Muscle of back (tissue), 13 donors: ENCODE results near the gene GUCD1. TPM values are rescaled to one million over a fixed set of nuclear protein-coding genes. Genes with fewer than 3 reads are reported as not detected.
A peak's percentile ranks its signal among the peaks of the same experiment; 100 is the strongest.
"Not testable (repeated sequence)": the region's sequence is repeated elsewhere in the genome, so short reads cannot be mapped to it uniquely, and the experiment has no call there.

Experiments
- DNase-seq, 3 donors: peaks; one replicate each; pipeline versions ENCODE4 v3.0.0 to v3.0.0-alpha.2; 2013
- long read RNA-seq, 9 donors: transcript quantifications; one replicate each; lab custom pipeline, GENCODE V29; 2026
- polyA plus RNA-seq, 10 donors: library from polyadenylated mRNA; unstranded; fragments of 120-200 nt; gene quantifications; one replicate each; pipeline ENCODE4 v1.2.1, GENCODE V29; 2013; ENCODE audit not compliant: insufficient read length in 10 of 10

The GUCD1 gene
- polyA plus RNA-seq, result 10 to 100 TPM; 57.4 to 76.5 (median 68.8) TPM
- long read RNA-seq, donor 1, partial matches to known transcripts, result 6 of 14 reads
- long read RNA-seq, donor 1, other reads (novel, unspliced or antisense), result 0 of 14 reads
- long read RNA-seq, donor 2, transcript GUCD1-206 (6 exons, 3,613 nt), result major isoform, 5 of 9 reads
- long read RNA-seq, donor 2, partial matches to known transcripts, result 0 of 9 reads
- long read RNA-seq, donor 2, other reads (novel, unspliced or antisense), result 0 of 9 reads
- long read RNA-seq, donor 3, result 0 reads
- long read RNA-seq, donor 4, partial matches to known transcripts, result 0 of 2 reads
- long read RNA-seq, donor 4, other reads (novel, unspliced or antisense), result 0 of 2 reads
- long read RNA-seq, donor 5, partial matches to known transcripts, result 54 of 170 reads
- long read RNA-seq, donor 5, other reads (novel, unspliced or antisense), result 110 of 170 reads
- long read RNA-seq, donor 6, transcript GUCD1-206 (6 exons, 3,613 nt), result major isoform, 6 of 18 reads
- long read RNA-seq, donor 6, partial matches to known transcripts, result 6 of 18 reads
- long read RNA-seq, donor 6, other reads (novel, unspliced or antisense), result 0 of 18 reads
- long read RNA-seq, donor 7, transcript GUCD1-206 (6 exons, 3,613 nt), result major isoform, 6 of 7 reads
- long read RNA-seq, donor 7, partial matches to known transcripts, result 0 of 7 reads
- long read RNA-seq, donor 7, other reads (novel, unspliced or antisense), result 0 of 7 reads
- long read RNA-seq, donor 8, partial matches to known transcripts, result 5 of 10 reads
- long read RNA-seq, donor 8, other reads (novel, unspliced or antisense), result 0 of 10 reads
- long read RNA-seq, donor 9, partial matches to known transcripts, result 0 of 3 reads
- long read RNA-seq, donor 9, other reads (novel, unspliced or antisense), result 0 of 3 reads

DNA sequence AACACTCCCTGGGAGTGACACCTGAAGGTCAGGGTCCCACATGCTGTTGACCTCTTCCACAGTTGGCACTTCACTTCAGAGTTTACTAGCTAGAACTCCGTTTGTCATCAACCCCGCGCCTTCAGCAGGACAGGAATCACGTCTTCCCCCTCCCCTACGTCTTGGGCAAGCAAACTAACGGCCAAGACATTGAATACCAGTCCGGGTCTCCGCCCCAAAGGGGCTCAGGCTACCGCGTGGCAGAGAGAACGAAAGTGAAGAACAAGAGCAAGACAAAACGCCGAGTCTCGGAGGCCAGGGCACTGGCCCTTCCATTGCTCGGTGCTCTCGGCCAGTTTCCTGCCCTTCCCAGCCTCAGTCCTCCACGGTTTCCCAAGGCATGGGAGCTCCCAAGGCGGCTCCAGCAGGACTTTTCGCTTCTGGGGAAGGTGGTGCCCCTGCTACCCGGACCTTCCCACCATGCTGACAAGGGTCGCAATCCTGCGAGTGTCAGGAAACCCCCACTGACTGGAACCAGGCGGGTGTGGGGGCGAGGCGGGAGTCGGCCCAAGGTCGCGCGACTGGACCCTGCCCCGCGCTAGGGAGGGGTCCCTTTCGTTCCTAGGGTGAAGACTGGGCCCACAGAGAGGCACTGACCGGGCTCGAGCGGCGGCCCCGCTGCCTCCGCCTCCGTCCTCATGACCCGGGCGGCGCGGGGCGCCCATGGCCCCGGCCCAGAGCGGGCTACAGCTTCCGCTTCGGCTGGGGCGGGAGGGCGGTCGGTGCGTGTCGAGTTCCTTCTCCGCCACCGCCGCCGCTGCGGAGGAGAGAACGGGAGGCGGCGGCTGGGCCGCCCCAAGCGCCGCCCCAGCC, at the start of gene GUCD1:
Gene GUCD1 (minus strand): TSS at position 826 of the 852 bp plus-strand sequence. CDS start 147 bp downstream, at position 679.
- peak in 2 of 3 donors; percentile 24 to 30 for DNase-seq

DNA sequence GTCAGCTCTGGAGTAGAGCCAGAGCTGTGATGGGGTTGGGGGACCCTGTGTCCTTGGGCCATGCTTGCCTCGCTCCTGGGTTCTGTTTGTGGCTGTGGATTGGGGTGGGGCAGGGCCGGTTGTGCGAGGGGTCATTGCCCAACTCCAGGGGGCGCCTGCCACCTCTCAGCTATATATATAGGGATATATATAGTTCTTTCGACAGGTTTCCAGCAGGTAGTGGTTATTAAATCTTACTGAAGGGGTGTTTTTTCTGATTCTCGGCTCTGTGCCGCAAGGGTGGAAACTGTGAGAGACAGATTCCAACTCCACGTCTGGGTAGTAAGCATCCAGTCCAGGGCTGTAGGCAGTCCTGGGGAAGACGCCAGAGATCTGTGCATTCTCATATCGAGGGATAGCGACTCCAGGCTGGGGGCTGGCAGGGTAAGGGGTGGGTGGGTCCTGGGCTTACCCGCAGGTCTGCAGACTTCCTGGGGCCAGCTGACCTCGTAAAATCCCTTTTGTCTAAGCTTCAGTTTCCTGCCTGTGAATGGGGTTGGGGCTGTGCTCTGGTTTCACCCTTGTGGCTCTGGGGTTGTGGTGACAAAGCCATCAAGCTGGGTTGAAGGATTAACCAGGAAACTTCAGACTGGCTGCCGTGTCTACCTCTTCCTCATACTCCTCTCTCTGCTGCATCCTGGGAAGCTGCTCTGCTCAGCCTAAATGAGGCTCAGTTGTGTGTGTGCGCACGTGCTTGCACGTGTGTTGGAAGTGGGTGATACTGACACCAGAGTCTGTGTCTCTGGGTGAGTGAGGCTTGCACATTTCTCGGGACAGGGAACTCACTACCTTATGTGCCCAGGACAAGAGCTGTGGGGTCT, 49.1 kb upstream of the GUCD1 start:
- DNase-seq, result peak in 1 of 3 donors; percentile 34

DNA sequence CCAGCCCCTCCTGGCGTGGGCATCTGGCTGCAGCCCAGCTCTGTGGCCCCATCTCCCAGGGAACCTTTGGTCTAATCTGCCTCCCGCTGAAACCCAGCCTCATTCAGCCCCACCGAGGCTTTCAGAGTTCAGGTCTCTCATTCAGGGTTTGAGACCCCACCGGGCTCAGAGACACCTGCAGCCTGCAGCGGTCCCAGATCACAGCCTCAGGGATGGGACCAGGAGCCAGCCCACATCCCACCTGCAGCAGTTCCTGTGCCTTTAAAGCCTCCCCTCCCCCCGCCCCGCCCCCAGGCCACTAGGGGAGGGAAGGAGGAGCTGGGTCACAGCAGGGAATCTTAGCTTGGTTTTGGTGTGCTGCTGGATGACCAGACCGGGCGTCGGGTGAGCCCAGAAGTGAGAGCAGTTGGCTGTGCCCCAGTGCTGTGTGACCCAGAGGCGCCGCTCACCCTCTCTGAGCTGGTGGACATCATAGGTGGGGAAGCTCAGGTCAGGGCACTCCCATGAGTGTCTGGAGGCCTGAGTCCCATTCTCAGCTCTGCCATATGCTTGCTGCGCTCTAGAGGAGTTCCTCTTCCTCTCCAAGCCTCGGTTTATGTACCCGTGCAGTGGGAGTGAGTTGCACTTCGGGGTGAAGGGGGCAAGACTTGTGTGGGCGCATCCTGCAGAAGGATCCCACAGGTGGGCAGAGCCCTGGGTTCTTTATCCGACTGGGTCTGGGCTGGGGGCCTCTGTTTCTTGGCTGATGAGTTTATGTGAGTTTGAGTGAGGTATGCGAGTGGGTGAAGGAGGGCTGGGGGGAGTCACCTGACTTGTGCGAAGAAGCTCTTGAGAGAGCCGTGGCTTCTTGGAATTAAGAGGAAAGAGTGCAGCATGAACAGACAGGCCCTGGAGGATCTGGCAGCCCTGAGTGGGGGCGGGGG, 48.2 kb upstream of the GUCD1 start, which contains the start of gene GGT1:
Gene GGT1 (plus strand): TSS at position 347 of the 923 bp plus-strand sequence. CDS start 7,889 bp downstream, outside the sequence.
- DNase-seq, result not testable (repeated sequence)

DNA sequence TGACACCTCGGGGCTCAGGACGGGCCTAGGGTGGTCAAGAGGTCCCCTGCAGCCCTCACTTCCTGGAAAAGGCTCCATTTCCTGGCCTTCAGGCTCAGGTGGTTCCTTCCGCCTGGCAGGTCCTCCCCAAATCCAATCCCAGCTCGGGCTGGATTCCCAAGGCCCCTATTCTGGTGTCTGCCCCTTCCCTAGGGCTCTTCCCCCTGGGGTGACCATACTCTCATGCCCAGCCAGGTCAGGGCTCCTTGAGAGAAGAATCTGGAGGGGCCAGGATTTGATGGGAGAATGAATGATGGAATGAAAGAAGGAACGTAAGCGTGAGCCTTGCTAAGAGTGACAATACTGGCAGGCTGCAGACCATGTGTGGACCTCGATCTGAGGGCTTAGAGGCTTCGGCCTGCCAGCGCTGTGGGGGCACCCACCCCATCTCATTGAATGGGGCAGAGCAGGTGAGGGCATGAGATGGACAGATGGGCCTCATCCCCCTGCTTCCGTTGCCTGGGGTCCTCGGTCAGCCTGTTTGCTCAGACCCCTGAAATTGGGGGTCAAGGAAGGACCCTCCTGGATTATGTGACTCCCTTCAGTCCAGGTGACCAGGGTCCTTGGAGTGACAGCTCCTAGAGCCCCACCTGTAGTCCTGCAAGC, 47.3 kb upstream of the GUCD1 start:
- DNase-seq, result not testable (repeated sequence)

DNA sequence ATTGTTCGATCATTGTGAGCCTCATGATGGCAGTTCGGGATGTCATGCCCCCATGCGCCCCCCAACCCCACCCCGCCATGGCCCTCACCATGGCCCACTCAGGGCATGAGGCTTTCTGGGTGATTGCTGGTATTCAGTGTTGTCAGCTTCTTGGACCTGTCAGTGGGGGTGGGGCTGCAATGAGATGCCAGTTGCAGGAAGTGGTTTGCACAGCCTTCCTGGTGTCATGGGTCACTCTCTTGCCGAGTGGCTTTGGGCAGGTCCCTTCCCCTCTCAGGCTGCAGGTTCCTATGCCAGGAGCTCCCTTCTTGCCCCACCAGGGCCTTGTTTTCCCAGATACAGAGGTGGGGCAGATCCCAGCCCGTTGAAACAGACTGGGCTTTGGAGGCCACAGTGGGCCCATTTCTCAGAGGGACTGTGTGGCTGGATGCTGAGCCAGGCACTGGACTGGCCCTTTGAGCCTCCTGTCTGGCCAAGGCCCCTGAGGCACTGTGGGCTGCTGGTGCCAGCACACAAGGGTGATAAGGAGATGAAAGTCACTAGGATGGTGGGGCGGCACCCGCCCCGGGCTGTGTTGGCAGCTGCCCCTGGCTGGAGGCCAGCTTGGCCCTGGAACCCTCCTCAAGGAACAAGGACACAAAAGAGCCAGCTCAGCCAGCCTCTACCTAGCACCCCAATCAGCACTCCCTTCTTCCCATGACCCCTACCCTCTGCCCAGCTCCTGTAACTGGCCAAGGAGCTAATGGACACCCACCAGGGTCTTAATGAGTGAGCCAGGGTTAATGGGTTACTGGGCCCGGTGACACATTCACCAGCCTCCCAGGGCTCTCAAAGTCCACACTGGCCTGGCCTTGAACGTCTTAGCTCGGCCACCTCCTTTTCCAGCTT, 46.5 kb upstream of the GUCD1 start:
- DNase-seq, result no peak

DNA sequence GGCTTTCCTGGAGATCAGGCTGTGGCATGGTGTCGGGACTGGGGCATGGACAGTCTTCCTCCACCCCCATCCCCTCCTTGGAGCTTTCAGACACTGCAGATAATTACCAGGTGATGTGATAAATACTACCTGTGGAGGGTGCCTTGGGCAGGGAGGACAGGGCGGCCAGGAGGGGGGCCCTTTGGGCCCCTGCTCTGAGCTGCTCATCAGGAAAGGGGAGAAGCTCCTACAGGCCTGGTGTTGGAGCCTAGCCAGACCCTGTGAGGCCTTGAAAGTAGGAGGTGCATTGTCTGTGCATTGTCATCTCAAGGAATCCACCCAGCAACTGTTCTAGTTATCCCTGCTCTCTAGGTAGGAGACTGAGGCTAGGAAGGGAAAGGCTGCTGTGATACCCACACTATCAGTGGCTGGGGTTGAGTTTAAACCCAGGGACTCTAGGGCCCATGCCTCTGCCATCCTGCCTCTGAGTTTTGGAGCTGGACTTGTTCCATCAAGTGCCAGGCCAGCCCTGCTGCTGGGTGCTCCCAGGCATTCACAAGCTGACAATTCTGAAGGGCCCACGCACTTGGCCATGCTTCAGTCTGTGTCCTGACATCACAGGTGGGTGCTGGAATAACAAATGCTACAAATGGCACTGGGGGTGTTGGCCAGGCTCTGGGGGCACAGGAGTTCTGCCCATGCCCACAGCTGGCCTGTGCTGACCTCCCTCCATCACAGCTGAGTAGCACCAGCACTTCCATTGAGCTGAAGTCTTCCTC, 45.2 kb upstream of the GUCD1 start:
- DNase-seq, result not testable (repeated sequence)

DNA sequence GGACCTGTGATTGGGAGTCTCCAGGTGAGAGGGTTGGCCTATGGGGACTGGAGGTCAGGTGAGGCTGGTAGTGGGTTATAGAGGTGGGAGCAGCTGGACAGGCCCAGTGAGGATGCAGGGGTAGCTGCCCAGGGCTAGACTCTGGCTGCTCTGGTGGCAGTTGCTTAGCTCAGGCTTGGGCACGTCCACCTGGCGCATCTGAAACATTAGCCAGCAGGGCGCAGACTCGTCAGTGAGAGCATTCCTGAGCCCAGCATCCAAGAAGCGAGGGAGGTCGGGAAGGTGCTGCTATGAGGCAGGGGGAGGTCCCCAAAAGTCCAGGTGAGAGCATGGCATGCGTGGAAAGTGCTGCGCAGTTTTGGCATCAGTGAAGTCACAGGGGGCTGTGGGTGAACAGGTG, 44.6 kb upstream of the GUCD1 start:
- DNase-seq, result no peak

DNA sequence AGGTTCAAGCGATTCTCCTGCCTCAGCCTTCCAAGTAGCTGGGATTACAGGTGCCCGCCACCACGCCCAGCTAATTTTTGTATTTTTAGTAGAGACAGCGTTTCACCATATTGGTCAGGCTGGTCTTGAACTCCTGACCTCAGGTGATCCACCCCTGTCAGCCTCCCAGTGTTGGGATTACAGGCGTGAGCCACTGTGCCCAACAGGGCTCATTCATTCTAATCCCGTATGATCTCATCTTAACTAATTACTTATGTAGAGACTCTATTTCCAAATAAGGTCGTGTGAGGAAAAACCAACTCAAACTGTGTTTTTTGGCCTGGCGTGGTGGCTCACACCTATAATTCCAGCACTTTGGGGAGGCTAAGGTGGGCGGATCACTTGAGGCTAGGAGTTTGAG, 42.1 kb upstream of the GUCD1 start:
- DNase-seq, result not testable (repeated sequence)

DNA sequence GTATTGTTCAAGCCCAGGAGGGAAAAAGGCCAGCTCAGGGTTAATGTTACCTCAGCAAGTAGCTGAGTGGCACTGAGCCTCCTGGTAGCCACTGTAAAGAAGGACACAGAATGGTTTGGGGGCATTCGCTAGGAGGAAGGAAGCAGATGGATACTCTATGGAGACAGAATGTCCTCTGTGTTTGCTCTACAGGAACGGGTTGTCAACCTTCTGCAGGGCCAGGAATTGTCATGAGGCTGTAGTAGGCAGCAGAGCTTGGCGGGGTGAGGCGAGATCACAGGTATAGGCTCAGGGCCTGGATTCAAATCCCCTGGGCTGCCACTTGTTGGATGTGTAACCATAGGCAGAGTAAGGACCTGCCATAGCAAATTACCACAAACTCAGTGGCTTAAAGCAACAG, 40.9 kb upstream of the GUCD1 start:
- DNase-seq, result no peak

DNA sequence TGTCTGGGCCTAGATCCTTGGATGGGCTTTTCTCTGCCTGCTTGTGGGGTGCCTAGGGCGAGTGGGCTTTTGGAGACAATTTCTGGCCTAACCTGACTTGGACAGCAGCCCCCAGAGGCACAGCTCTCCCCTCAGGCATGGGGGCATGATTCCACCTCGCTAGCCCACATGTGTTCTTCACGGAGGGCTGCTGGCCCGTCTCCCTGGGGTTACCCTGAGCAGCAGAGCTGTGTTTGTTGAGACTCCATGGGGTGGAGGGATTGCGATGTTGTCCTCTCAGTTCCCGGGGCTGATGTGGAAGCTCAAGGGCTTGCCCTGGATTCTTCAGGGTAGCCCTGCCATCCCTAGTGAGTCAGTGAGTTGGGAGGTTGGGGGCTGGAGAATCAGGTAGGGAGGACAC, 40.3 kb upstream of the GUCD1 start:
- no peak for DNase-seq

DNA sequence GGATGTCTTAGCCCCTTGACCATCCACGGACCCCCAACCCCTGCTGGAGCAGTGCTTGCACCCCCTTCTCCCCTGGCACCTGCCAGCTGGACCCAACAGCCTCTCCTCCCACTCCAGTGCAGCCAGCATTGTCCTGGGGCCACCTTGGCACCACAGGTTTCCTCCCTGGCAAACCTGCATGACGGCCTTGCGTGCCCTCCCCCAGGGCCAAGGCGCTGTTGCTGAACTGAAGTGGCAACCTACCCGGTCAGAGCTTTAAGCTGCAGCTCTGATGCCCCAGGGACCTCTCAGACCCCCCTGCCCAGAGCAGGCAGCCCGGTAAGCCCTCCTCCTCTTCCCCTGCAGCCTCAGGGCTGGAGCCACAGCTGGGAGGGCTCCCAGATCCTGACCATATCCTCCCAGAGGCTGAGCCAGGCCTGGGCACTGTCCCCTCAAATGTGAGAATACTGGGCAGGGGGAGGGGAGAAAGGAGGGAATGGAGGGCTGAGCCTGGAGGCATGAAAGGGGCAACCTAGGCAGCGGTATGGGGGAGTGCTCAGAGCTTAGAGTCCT, 39.7 kb upstream of the GUCD1 start:
- peak in 1 of 3 donors; percentile 22 for DNase-seq

DNA sequence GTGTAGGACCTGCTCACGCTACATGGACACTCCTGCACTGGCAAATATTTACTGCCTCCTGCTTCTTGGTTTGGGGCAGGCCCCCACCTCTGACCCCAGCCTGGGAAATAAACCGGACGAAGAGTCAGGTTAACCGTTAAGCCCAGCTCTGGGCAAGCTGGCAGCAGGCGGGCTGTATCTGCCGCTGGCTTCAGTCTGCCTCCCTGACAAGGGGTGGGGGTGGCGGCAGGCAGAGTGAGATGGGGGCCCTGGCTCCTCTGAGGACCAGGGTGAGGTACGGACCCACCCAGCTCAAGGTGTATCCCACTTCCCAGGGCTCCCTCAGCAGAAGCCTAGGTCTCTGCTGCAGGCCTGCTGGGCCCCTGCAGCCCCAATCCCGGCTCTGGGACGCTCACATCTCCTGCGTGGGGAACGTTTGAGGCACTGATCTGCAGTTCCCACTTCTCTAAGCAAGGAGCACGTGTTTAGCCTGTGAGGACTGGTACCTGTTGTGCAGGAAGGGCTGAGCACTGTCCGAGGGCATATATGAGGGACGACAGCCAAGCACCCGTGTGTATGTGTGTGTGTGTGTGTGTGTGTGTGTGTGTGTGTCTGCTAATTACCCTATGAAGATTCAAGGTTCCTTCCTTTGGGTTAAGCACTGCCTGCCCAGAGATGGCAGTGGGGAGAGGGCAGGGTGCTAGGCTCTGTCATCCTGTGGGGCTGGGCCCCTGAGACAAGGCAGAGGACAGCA, 39.1 kb upstream of the GUCD1 start:
- peak in 1 of 3 donors; percentile 27 for DNase-seq

DNA sequence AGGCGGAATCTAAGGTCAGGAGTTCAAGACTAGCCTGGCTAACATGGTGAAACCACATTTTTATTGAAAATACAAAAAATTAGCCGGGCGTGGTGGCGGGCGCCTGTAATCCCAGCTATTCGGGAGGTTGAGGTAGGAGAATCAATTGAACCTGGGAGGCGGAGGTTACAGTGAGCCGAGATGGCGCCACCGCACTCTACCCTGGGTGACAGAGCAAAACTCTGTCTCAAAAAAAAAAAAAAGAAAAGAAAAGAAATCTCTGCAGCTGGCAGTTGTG, 38.6 kb upstream of the GUCD1 start:
- DNase-seq, result not testable (repeated sequence)

DNA sequence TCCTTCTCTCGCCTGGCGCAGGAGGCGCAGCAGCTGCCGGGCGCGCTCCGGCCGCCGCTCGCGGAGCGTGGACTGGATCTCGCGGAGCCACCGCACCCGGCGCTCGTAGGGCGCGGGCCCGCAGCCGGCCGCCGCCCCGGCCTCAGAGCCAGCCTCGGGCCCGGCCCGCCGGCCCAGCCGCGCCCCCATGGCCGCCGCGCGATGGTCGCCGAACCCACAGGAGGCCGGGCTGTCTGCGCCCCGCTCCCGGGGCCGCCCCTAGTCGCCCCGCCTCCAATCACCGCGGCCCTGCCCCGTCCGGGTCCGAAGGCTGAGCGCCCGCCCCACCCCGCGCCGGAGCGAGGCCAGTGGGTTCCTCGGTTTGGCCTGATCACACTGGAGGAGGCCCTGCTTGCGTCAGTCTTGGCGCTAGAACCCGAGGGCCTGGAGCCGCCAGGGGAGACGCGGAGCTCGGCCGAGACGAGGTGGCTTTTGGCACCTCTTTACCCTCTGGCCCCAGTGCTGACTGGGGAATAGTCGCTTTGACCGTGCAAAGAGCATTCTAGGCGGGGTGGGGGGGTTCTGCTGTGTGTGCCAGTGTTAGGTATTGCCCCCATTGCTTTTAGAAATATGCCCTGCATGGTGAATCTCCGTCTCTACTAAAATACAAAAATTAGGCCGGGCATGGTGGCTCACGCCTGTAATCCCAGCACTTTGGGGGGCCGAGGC, 38.1 kb upstream of the GUCD1 start, which contains the start of gene LRRC75B:
Gene LRRC75B (minus strand): TSS at position 223 of the 708 bp plus-strand sequence. CDS start 34 bp downstream, at position 189.
- DNase-seq, result peak; percentile 79 to 92 (median 89)
